ENCODE measurements around the gene DEPDC5.

The DEPDC5 gene

GRCh38 chr22:31920306-31920705 is 166.5 kb downstream of the DEPDC5 start:
- Histone ChIP-seq H3K4me2 (ENCODE audit: low read length) (no peak overlapping the region), H3K36me3 (ENCODE audit: control insufficient read depth, low read length) (no peaks in the 10 kb centered on the region), H3K4me3 (ENCODE audit: low read length) (no peak overlapping the region), H4K20me1 (ENCODE audit: control insufficient read depth, insufficient read depth, low read depth, low read length) (no peaks in the 10 kb centered on the region), H3F3A (ENCODE audit: control insufficient read depth, insufficient read depth) (peaks cover 3% of the 10 kb centered on the region; the same call in 1 of the 2 replicates), H3K79me2 (ENCODE audit: control insufficient read depth, low read length) (no peaks in the 10 kb centered on the region), H3K4me1 (ENCODE audit: control insufficient read depth, low read length) (peaks cover 29% of the 10 kb centered on the region), H3K9me3 (ENCODE audit: control insufficient read depth, insufficient read depth, low read length) (no peaks in the 10 kb centered on the region), H3K27me3 (ENCODE audit: control insufficient read depth, low read length) (no peaks in the 10 kb centered on the region; the same call in 1 of the 2 replicates), H3K27ac (ENCODE audit: low read depth, low read length) (no peak overlapping the region), H3K9me2 (replicated peaks; ENCODE audit: control insufficient read depth, low read length) (no peaks in the 10 kb centered on the region)
- no peak for TF ChIP-seq CTCF (IDR thresholded peaks at IDR 0.05; ENCODE audit: low read depth, low read length, poor library complexity, severe bottlenecking)
- TF ChIP-seq EZH2phosphoT487 (IDR thresholded peaks at IDR 0.05; ENCODE audit: borderline replicate concordance, low read length) = no peak

- Histone ChIP-seq H3K79me2 (ENCODE audit: control insufficient read depth, low read length) (no peaks in the 10 kb centered on the region), H3K27me3 (ENCODE audit: control insufficient read depth, low read length) (no peaks in the 10 kb centered on the region; the same call in 1 of the 2 replicates), H3K9me2 (replicated peaks; ENCODE audit: control insufficient read depth, low read length) (no peaks in the 10 kb centered on the region), H3K4me3 (ENCODE audit: low read length) (no peak overlapping the region), H4K20me1 (ENCODE audit: control insufficient read depth, insufficient read depth, low read depth, low read length) (no peaks in the 10 kb centered on the region), H3K9me3 (ENCODE audit: control insufficient read depth, insufficient read depth, low read length) (no peaks in the 10 kb centered on the region), H3K4me2 (ENCODE audit: low read length) (no peak overlapping the region), H3K27ac (ENCODE audit: low read depth, low read length) (no peak overlapping the region), H3F3A (ENCODE audit: control insufficient read depth, insufficient read depth) (peaks cover 3% of the 10 kb centered on the region; the same call in 1 of the 2 replicates), H3K4me1 (ENCODE audit: control insufficient read depth, low read length) (peaks cover 29% of the 10 kb centered on the region), H3K36me3 (ENCODE audit: control insufficient read depth, low read length) (no peaks in the 10 kb centered on the region)
- no peak for TF ChIP-seq CTCF (IDR thresholded peaks at IDR 0.05; ENCODE audit: low read depth, low read length, poor library complexity, severe bottlenecking)
These were observed 167.3 kb downstream of the DEPDC5 start for GRCh38 chr22:31921106-31921505.

- H3K4me1 ChIP-seq (ENCODE audit: control insufficient read depth, low read length) = peaks cover 19% of the 10 kb centered on the region
- peaks cover 3% of the 10 kb centered on the region; the same call in 1 of the 2 replicates for H3F3A ChIP-seq (ENCODE audit: control insufficient read depth, insufficient read depth)
- peak overlapping the region; percentile 22; the same call in 1 of the 2 replicates for H3K4me2 ChIP-seq (ENCODE audit: low read length)
- H3K36me3 ChIP-seq (ENCODE audit: control insufficient read depth, low read length) = no peaks in the 10 kb centered on the region
- H3K79me2 ChIP-seq (ENCODE audit: control insufficient read depth, low read length) = no peaks in the 10 kb centered on the region
- no peak overlapping the region for H3K4me3 ChIP-seq (ENCODE audit: low read length)
- H3K27me3 ChIP-seq (ENCODE audit: control insufficient read depth, low read length) = no peaks in the 10 kb centered on the region; the same call in 1 of the 2 replicates
- no peak for TF ChIP-seq CTCF (IDR thresholded peaks at IDR 0.05; ENCODE audit: low read depth, low read length, poor library complexity, severe bottlenecking)
- no peak for TF ChIP-seq EZH2phosphoT487 (IDR thresholded peaks at IDR 0.05; ENCODE audit: borderline replicate concordance, low read length)
- H4K20me1 ChIP-seq (ENCODE audit: control insufficient read depth, insufficient read depth, low read depth, low read length) = no peaks in the 10 kb centered on the region
- H3K9me3 ChIP-seq (ENCODE audit: control insufficient read depth, insufficient read depth, low read length) = no peaks in the 10 kb centered on the region
- H3K9me2 ChIP-seq (replicated peaks; ENCODE audit: control insufficient read depth, low read length) = no peaks in the 10 kb centered on the region
- H3K27ac ChIP-seq (ENCODE audit: low read depth, low read length) = no peak overlapping the region
These were observed 168.7 kb downstream of the DEPDC5 start for GRCh38 chr22:31922534-31922933.
